ENCODE data around the gene SPATS2. TPM values are rescaled to one million over a fixed set of nuclear protein-coding genes. Genes with fewer than 3 reads are reported as not detected.
A peak's percentile ranks its signal among the peaks of the same experiment; 100 is the strongest.
"Not testable (repeated sequence)": the region's sequence is repeated elsewhere in the genome, so short reads cannot be mapped to it uniquely, and the experiment has no call there.

Gene SPATS2
- 29.1 and 34.5 TPM in 2 replicates for polyA plus RNA-seq (2014; cell fraction: cytosol; rRNA removed)
- polyA plus RNA-seq (2014; cell fraction: nucleus; rRNA removed), result 14.8 and 27.8 TPM in 2 replicates

DNA sequence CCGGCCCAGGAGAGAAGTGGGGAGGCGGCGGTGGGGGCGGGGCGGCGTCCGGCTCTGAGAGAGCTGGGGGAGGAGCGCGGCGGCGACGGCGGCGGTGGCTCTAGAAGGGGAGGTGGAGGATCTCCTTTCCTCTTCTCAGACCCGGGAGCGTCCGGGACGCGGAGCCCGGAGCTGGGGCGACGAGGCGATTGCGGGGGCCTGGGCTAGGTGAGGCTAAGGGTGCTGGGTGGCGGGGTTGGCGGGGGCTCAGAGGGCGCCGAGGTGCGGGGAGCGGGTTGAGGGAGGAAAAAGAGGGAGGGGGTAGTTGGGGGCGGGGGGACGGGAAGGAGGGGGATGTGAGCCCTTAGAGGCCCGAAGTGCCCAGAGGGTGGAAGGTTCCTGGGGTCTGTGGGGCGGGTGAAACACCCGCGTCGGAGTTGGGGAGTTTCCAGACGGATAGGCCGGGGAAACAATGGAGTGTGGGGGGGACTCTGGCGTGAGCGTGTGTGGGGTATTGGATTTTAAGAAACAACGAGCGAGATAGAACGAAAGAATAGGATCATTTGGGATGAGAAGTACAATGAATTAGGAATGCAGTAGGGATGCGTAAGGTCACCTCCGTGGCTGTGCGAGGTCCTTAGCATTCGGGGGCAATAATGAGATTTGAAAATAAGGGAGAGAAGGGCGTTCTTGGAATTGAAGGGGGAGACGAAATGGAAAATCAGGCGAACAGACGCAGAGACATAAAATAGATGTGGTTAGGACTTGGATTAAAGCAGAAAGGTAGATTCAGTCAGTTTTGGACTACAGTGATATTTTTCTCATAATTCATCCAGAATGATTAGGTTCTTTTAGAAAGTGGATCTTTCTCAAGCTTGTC, at the start of gene SPATS2:
SPATS2 (plus strand) TSS at position 82 of the 859 bp plus-strand sequence. CDS start 93,551 bp downstream, outside the sequence.
- no peak for DNase-seq (ENCODE audit: low spot score)

DNA sequence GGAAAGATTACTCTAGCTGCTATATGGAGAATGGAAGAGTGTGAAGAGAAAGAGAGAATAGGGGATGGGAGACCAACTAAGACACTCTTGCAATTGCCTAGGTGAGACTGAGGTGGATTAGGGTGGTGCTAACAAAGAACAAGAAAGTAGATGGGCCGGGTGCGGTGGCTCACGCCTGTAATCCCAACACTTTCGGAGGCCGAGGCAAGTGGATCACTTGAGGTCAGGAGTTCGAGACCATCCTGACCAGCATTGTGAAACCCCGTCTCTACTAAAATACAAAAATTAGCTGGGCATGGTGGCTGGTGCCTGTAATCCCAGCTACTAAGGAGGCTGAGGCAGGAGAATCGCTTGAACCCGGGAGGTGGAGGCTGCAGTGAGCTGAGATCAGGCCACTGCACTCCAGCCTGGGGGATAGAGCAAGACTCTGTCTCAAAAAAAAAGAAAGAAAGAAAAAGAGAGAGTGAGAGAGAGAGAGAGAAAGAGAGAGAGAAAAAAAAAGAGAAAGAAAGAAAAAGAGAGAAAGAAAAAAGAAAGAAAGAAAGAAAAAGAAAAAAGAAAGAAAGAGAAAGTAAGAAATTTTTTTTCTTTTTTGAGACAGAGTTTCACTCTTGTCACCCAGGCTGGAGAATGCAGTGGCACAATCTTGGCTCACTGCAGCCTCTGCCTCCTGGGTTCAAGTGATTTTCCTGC, 46.7 kb upstream of the SPATS2 start:
- not testable (repeated sequence) for DNase-seq (ENCODE audit: low spot score)

DNA sequence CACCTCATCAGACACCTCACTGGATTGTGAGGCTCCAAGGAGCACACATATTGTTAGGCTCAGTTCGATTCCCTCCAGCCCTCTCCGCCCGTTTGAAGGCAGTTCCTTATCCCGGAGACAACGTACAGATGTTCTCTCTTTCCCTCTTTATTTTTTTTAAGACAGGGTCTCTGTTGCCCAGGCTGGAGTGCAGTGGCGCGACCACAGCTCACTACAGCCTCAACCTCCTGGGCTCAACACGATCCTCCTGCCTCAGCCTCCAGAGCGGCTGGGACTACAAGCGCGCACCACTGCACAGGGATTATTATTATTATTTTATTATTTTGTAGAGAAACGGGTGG, 44.9 kb upstream of the SPATS2 start:
- DNase-seq (ENCODE audit: low spot score), result no peak

DNA sequence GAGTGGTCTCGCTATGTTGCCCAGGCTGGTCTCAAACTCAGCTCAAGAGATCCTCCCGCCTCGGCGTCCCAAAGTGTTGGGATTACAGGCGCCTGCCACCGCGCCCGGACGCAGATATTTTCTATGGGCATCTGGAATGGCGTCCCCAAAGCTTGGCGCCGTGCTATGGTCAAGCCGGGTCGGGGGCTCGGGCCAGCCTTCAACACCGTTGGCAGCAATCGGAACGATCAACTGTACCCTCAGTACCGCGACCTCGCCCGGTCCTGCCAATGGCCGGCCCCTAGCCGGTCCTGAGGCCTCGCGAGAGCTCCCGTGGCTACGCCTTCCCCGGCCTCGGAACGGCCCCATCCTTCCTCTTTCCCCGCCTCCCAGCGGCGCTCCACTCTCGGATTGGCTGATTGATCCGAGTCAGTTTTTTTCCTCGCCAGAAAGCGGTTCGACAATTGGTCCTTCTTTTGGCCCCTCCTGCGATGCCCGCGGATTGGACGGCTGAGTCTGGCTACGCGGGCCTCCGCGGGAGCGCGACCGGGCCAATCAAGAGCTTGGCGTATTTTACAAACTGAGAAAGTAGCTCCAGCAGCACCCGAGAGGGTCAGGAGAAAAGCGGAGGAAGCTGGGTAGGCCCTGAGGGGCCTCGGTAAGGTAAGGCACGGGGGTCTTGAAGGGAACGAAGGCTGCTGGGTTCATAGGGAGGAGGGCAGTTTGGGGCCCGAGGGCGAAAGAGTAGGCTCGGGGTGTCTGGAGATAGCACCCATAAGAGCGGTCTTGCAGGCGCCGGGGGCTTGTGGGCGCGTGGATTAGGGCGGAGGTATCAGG, 44.3 kb upstream of the SPATS2 start, which contains the start of gene TROAP:
TROAP (plus strand) TSS at position 548 of the 816 bp plus-strand sequence. CDS start 354 bp downstream, outside the sequence.
- peak; percentile 99 for DNase-seq (ENCODE audit: low spot score)

DNA sequence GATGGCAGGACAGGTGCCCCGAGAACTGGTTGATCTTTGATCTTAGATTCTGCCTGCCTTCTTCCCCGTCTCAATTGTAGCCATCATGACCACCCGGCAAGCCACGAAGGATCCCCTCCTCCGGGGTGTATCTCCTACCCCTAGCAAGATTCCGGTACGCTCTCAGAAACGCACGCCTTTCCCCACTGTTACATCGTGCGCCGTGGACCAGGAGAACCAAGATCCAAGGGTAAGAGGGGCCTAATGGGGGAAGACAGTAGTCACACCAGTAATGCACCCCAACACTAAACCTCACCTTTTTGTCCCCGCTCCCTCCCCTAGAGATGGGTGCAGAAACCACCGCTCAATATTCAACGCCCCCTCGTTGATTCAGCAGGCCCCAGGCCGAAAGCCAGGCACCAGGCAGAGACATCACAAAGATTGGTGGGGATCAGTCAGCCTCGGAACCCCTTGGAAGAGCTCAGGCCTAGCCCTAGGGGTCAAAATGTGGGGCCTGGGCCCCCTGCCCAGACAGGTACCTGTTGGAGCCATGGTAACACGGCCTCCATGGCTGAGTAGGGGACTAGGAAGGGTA, 43.7 kb upstream of the SPATS2 start:
- no peak for DNase-seq (ENCODE audit: low spot score)

DNA sequence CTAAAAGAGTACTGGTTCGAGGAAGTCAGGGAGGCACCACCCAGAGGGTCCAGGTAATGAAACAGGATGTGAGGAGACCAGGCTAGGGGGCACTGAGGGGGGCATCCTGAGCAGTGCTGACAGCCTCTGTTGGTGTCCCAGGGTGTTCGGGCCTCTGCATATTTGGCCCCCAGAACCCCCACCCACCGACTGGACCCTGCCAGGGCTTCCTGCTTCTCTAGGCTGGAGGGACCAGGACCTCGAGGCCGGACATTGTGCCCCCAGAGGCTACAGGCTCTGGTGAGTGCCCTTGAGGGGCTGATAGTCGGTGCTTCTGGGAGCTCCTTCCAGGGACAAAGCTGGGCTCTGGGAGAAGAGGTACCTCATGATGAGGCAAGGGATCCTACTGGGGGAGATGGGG, 41.7 kb upstream of the SPATS2 start:
- DNase-seq (ENCODE audit: low spot score), result no peak

DNA sequence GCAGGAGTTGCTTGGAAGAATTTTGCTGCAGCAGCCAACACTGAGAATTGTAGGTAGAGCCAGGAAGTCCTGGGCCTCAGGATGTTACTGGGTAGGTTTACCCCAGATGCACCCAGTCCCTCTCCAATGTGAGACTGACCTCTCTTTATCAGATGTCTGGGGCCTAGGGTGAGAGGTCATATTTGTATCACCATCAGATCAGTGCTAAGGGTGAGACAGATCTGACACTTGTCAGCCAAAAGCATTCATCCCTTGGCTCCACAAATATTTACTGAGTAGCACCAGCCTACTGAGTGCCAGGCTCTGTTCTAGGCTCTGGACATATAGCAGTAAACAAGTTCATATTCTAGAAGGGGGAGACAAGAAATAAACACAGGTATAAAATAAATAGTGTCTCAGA, 39.9 kb upstream of the SPATS2 start:
- DNase-seq (ENCODE audit: low spot score), result no peak

DNA sequence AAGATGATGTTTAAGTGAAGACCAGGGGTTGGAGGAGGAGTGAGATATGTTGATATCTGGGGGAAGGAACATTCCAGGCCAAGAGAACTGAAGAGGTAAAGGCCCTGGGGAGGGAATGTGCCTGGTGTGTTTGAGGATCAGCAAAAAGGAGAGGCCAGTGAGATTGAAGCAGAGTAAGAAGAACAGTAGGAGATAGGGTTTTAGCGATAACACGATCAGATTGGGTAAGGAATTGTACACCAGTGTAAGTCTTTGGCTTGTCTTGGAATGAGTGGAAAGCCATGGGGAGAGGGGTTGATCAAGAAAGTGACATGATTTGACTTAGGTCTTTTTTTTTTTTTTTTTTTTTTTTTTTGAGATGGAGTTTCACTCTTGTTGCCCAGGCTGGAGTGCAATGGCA, 39.4 kb upstream of the SPATS2 start:
- DNase-seq (ENCODE audit: low spot score), result no peak

DNA sequence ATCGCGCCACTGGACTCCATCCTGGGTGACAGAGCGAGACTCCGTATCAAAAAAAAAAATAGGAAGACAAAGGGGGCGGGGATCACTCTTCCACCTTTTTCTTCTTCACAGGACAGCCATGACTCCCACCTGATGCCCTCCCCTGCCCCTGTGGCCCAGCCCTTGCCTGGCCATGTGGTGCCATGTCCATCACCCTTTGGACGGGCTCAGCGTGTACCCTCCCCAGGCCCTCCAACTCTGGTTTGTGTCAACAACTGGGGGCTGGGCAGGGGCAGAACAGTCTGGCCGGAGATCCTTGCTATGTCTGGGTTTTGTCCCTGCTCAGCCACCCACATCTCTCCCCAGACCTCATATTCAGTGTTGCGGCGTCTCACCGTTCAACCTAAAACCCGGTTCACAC, 38.4 kb upstream of the SPATS2 start:
- DNase-seq (ENCODE audit: low spot score), result no peak

DNA sequence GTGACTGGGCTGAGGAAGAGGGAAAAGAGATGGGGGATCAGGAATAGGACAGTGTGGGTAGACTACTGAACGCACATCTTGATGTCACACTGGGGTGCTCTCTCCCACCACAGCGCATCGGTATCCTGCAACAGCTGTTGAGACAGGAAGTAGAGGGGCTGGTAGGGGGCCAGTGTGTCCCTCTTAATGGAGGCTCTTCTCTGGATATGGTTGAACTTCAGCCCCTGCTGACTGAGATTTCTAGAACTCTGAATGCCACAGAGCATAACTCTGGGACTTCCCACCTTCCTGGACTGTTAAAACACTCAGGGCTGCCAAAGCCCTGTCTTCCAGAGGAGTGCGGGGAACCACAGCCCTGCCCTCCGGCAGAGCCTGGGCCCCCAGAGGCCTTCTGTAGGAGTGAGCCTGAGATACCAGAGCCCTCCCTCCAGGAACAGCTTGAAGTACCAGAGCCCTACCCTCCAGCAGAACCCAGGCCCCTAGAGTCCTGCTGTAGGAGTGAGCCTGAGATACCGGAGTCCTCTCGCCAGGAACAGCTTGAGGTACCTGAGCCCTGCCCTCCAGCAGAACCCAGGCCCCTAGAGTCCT, 37.1 kb upstream of the SPATS2 start:
- DNase-seq (ENCODE audit: low spot score), result no peak

DNA sequence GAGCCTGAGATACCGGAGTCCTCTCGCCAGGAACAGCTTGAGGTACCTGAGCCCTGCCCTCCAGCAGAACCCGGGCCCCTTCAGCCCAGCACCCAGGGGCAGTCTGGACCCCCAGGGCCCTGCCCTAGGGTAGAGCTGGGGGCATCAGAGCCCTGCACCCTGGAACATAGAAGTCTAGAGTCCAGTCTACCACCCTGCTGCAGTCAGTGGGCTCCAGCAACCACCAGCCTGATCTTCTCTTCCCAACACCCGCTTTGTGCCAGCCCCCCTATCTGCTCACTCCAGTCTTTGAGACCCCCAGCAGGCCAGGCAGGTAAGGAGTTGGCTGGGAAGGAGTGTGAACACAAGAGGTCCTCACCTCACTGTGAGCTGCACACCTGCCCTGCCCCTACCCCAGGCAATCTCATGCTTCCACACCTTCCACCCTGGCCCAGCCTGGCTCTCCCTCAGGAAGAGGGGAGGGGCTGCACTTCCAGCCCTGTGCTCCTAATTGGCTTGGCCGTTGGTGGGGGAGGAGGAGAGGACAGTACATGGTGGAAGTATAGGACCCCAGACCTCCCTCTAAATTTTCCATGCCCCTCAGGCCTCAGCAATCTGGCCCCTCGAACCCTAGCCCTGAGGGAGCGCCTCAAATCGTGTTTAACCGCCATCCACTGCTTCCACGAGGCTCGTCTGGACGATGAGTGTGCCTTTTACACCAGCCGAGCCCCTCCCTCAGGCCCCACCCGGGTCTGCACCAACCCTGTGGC, 36.5 kb upstream of the SPATS2 start:
- DNase-seq (ENCODE audit: low spot score), result no peak

DNA sequence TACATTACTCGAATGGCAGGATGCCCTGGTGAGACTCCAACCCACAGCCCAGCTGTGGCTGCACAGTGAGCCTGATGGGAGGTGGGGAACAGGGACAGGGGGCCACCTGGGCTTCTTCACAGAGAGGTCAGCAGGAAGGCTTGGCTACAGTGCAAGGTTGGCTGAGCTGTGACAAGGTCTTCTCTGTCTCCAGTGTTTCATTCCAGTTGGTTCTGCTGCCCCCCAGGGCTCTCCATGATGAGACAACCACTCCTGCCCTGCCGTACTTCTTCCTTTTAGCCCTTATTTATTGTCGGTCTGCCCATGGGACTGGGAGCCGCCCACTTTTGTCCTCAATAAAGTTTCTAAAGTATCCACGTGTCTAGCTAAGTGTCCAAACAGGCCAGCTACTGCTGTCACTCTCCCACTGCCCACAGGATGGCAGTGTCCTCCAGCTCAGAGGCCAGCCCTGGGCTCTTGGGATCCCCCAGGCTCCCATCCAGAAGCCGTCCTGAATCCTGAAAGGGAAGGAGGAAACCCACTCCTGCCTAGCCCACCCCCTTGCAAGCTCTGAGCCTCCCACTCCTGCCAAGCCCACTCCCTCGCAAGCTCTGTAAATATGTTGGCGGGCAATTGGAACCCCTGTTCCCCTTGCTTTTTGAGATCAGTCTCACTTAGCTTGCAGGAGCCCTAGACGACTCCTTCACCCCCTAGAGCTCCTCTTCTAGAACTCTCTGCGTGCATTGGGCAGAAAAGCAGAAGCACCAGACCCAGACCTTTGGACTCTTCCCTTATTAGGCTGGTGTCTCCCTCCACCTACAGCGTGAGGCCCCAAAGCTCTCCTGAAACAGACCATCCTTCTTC, 35.7 kb upstream of the SPATS2 start:
- no peak for DNase-seq (ENCODE audit: low spot score)

DNA sequence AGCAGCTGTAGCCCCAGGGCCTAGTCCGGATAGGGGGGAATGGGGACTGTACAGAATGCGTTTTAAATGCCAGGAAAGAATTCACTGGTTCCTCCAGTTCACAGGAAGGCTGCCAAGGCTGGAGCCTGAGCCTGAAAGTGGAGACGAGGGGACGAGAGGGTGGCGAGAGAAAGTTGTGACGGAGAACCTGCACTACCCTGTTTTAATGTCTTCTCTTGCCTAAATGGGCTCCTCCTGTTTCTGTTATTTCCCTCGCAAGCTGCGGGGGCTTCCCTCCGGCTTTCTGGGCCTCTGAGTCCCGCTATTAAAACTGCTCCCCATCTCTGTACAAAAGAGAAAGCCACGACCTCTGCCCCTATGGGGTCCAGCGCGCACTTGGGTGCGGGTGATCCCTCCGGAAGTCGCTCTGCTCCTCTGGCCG, 34.8 kb upstream of the SPATS2 start:
- no peak for DNase-seq (ENCODE audit: low spot score)

DNA sequence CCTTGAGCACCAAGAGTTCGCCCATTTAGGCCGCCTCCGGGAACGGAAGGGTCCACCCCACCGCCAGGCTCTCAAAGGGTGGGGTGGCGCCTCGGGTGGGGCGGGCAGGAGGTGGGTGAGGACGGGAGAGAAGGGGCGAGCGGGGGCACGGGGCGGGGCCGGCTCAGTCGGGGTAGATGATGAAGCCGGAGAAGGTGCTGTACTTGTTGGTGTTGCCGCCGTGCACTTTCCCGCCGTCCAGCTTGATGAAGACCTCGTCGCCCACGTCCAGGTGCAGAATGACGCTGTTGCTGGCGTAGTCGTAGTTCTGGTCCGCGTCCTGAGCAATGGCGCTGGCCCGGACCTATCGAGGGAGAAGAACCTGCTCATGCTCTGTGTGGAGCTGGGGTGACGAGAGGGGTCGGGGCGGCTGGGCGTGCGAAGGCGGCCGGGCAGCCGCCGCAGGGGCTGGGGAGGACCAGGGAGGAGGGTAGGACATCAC, 34.3 kb upstream of the SPATS2 start:
- no peak for DNase-seq (ENCODE audit: low spot score)

DNA sequence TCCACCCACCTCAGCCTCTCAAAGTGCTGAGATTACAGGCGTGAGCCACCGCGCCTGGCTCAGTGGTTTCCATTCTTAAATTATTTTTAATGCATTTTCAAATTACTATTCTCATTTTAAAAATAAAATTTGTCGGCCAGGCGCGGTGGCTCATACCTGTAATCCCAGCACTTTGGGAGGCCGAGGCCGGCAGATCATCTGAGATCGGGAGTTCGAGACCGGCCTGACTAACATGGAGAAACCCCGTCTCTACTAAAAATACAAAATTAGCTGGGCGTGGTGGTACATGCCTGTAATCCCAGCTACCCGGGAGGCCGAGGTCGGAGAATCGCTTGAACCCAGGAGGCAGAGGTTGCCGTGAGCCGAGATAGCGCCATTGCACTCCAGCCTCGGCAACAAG, 33.5 kb upstream of the SPATS2 start:
- not testable (repeated sequence) for DNase-seq (ENCODE audit: low spot score)

DNA sequence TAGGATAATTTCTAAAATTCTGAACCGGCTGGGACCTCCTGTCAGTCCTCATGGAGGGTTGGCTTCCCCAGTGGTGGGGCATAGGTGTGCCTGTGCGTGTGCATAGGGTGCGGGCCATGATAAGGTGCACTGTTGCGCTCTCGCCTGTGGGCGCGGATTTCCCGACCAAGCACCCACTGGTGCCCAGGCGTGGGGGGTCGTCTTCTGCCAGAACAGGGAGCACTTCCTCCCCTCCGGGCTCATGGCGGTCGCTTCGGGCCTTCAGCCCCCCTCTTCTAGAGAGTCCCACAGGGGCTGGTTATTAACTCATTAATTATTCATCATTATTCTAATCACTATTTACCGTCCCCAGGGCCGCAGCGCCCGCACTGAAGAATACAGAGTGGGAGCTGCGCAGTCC, 33.0 kb upstream of the SPATS2 start:
- DNase-seq (ENCODE audit: low spot score), result no peak

DNA sequence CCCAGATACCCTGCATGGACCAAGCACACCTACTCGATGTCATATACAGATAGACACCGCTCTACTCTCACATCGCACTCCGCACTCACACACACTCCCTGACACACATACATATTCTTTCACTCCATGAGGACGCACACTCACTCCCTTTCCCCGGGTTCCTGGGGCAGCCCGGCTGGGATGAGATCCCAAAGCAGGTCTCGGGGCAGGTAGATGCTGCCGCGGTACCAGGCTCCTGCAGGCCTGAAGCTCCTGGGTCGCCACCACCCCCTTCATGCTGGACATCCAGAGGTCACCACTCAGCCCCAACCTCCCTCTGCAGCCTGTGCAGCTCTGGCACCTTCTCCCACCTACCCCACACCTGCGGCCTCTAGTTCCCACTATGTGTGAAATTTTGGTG, 32.6 kb upstream of the SPATS2 start:
- DNase-seq (ENCODE audit: low spot score), result no peak

DNA sequence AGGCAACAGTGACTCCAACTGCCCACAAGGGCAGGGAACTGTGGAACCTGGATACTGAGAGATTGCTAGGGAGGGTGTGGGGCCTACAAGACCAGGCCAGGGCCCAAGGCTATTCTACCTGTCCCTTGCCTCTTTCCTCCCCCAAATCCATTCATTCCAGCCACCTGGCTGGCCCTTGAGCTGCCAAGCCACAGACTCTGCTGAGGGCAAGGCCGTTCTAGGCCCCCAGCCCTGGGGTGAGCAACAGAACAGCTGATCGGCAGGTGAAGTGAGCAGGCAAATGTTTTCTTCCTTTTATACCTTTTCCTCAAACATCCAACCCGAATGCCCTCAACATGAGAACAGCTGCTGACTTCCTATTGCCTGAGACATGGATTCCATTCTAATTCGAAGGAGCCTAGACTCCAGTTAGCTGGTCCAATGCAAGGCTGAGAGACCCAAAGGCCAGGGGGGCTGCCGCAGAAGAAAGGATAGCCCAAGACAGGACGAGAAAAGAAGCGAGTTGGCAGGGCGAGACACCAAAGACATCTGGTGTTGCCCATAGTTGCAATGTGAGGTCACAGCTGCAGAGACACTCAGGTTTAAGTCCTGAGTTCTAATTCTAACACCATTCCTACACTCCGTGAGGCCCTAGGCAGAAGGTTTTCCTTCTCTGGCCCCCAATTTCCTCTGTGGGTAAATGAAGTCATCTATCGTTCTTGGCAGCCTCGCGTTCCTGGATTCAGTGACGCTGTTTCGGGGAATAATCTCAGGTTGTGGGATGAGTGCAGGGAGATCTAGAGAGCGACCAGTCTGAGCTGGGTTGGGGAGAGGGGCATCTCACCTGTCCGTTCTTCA, 31.9 kb upstream of the SPATS2 start:
- no peak for DNase-seq (ENCODE audit: low spot score)

Measured in SK-N-DZ (cell line).